H9 (cell line): ENCODE measurements around the gene DDX24. TPM values are rescaled to one million over a fixed set of nuclear protein-coding genes. Genes with fewer than 3 reads are reported as not detected.

ENCODE experiments used
- DNase-seq: peaks from one replicate; pipeline ENCODE4 v3.0.0-alpha.2; 2017
- H2AFZ ChIP-seq: one replicate; pipeline ENCODE4 v1.6.1; 2013; ENCODE audit warnings: mild to moderate bottlenecking, low read length, control low read depth, moderate library complexity
- H2AK5ac ChIP-seq: 2 replicates; pipeline ENCODE4 v1.6.1; 2013; ENCODE audit warnings: low read length, control low read depth, mixed read lengths; ENCODE audit not compliant: insufficient read length
- H2BK120ac ChIP-seq: one replicate; pipeline ENCODE4 v1.6.1; 2013; ENCODE audit warnings: low read depth, mild to moderate bottlenecking, low read length, control low read depth, inconsistent platforms; ENCODE audit not compliant: poor library complexity, severe bottlenecking
- H2BK12ac ChIP-seq: 2 replicates; pipeline ENCODE4 v1.6.1; 2013; ENCODE audit warnings: low read length, control low read depth, mixed read lengths, low read depth; ENCODE audit not compliant: insufficient read length
- H2BK15ac ChIP-seq: 2 replicates; pipeline ENCODE4 v1.6.1; 2013; ENCODE audit warnings: low read depth, low read length, control low read depth
- H2BK20ac ChIP-seq: one replicate; pipeline ENCODE4 v1.6.1; 2013; ENCODE audit warnings: low read depth, mild to moderate bottlenecking, low read length, control low read depth, inconsistent platforms; ENCODE audit not compliant: poor library complexity, severe bottlenecking
- H2BK5ac ChIP-seq: 2 replicates; pipeline ENCODE4 v1.6.1; 2013; ENCODE audit warnings: low read length, control low read depth, mixed read lengths; ENCODE audit not compliant: insufficient read length
- H3K14ac ChIP-seq: 2 replicates; pipeline ENCODE4 v1.6.1; 2013; ENCODE audit warnings: low read length, control low read depth; ENCODE audit not compliant: insufficient read depth
- H3K18ac ChIP-seq: 2 replicates; pipeline ENCODE4 v1.6.1; 2013; ENCODE audit warnings: low read depth, mild to moderate bottlenecking, mixed read lengths, low read length, control low read depth; ENCODE audit not compliant: insufficient read length
- H3K23ac ChIP-seq: 2 replicates; pipeline ENCODE4 v1.6.1; 2013; ENCODE audit warnings: low read length, control low read depth, mixed read lengths, low read depth; ENCODE audit not compliant: insufficient read length
- H3K23me2 ChIP-seq: 2 replicates; pipeline ENCODE4 v1.6.1; 2013; ENCODE audit warnings: low read depth, mild to moderate bottlenecking, mixed read lengths, low read length, control low read depth; ENCODE audit not compliant: insufficient read length, poor library complexity, severe bottlenecking
- H3K27ac ChIP-seq: 2 replicates; pipeline ENCODE4 v1.5.1; 2013; ENCODE audit warnings: low read length, control low read depth, mixed read lengths, low read depth; ENCODE audit not compliant: insufficient read length
- H3K27me3 ChIP-seq: 2 replicates; pipeline ENCODE4 v1.6.1; 2013; ENCODE audit warnings: low read length, control low read depth, inconsistent platforms; ENCODE audit not compliant: insufficient read depth
- H3K4ac ChIP-seq: 2 replicates; pipeline ENCODE4 v1.6.1; 2013; ENCODE audit warnings: low read depth, mild to moderate bottlenecking, control low read depth, inconsistent platforms, low read length, moderate library complexity
- H3K4me1 ChIP-seq: 2 replicates; pipeline ENCODE4 v1.6.1; 2013; ENCODE audit warnings: low read length, control low read depth, inconsistent platforms; ENCODE audit not compliant: insufficient read depth
- H3K4me2 ChIP-seq: 2 replicates; pipeline ENCODE4 v1.6.1; 2013; ENCODE audit warnings: low read length, control low read depth, mixed read lengths; ENCODE audit not compliant: insufficient read length, insufficient read depth
- H3K56ac ChIP-seq: 2 replicates; pipeline ENCODE4 v1.6.1; 2013; ENCODE audit warnings: low read depth, mild to moderate bottlenecking, mixed read lengths, low read length, control low read depth; ENCODE audit not compliant: insufficient read length
- H3K79me1 ChIP-seq: 2 replicates; pipeline ENCODE4 v1.6.1; 2013; ENCODE audit warnings: low read depth, mild to moderate bottlenecking, moderate library complexity, low read length, control low read depth, inconsistent platforms; ENCODE audit not compliant: insufficient read depth, poor library complexity, severe bottlenecking
- H3K79me2 ChIP-seq: 2 replicates; pipeline ENCODE4 v1.6.1; 2013; ENCODE audit warnings: low read length, control low read depth, inconsistent platforms; ENCODE audit not compliant: insufficient read depth
- H3K9ac ChIP-seq: 2 replicates; pipeline ENCODE4 v1.6.1; 2013; ENCODE audit warnings: low read length, control low read depth, mixed read lengths; ENCODE audit not compliant: insufficient read length; ENCODE audit errors: extremely low read depth
- H3K9me3 ChIP-seq: one replicate; pipeline ENCODE4 v1.6.1; 2013; ENCODE audit warnings: low read depth, low read length, inconsistent platforms; ENCODE audit not compliant: control insufficient read depth
- H3T11ph ChIP-seq: one replicate; pipeline ENCODE4 v1.6.1; 2013; ENCODE audit warnings: mild to moderate bottlenecking, low read length, control low read depth, inconsistent platforms
- H4K20me1 ChIP-seq: one replicate; pipeline ENCODE4 v1.6.1; 2013; ENCODE audit not compliant: control insufficient read depth, insufficient read length, insufficient read depth
- H4K5ac ChIP-seq: 2 replicates; pipeline ENCODE4 v1.6.1; 2013; ENCODE audit warnings: low read depth, mild to moderate bottlenecking, mixed read lengths, low read length, control low read depth; ENCODE audit not compliant: insufficient read length
- H4K8ac ChIP-seq: replicated peaks from 2 replicates; pipeline ENCODE4 v1.6.1; 2013; ENCODE audit warnings: low read length, control low read depth, mixed read lengths, low read depth; ENCODE audit not compliant: insufficient read length
- H4K91ac ChIP-seq: 2 replicates; pipeline ENCODE4 v1.6.1; 2013; ENCODE audit warnings: low read depth, mild to moderate bottlenecking, moderate library complexity, mixed read lengths, low read length, control low read depth; ENCODE audit not compliant: insufficient read length
- H3K27ac Mint-ChIP-seq, 3 experiments: 2 replicates in 2 of 3; 3 replicates in 1 of 3; pipeline ENCODE4 v1.8.0; 2020 to 2021; ENCODE audit warnings: mixed read lengths in 3 of 3, mild to moderate bottlenecking in 1 of 3, moderate library complexity in 1 of 3
- H3K27me3 Mint-ChIP-seq: 2 replicates; pipeline ENCODE4 v1.8.0; 2021; ENCODE audit warnings: low read depth, mild to moderate bottlenecking, moderate library complexity, mixed read lengths
- H3K36me3 Mint-ChIP-seq, 3 experiments: 2 replicates in 2 of 3; 3 replicates in 1 of 3; pipeline ENCODE4 v1.8.0; 2020 to 2021; ENCODE audit warnings: low read depth in 3 of 3, mixed read lengths in 3 of 3; ENCODE audit not compliant: insufficient read depth in 1 of 3
- H3K4me1 Mint-ChIP-seq, 2 experiments: 2 replicates each; pipeline ENCODE4 v1.8.0; 2020; ENCODE audit warnings: mixed read lengths in 2 of 2
- H3K4me3 Mint-ChIP-seq, 2 experiments: 2 replicates in 1 of 2; 3 replicates in 1 of 2; pipeline ENCODE4 v1.8.0; 2020 to 2021; ENCODE audit warnings: mild to moderate bottlenecking in 2 of 2, mixed read lengths in 2 of 2, moderate library complexity in 1 of 2
- H3K9me3 Mint-ChIP-seq, 2 experiments: 2 replicates in 1 of 2; 3 replicates in 1 of 2; pipeline ENCODE4 v1.8.0; 2020; ENCODE audit warnings: mild to moderate bottlenecking in 2 of 2, mixed read lengths in 2 of 2, moderate library complexity in 1 of 2
- CTCF ChIP-seq: fragments of 200-600 bp; sonication (generic); conservative IDR thresholded peaks from 3 replicates; pipeline ENCODE4 v1.8.0; 2021; ENCODE audit warnings: antibody characterized with exemption, mild to moderate bottlenecking
- WGBS: extraction: QIAGEN DNeasy Blood & Tissue Kit; methylation state at CpG from one replicate; pipeline ENCODE4 v1.1.7; 2013; ENCODE audit warnings: missing lambda C conversion rate, low lambda C conversion rate, mixed read lengths; ENCODE audit not compliant: insufficient read length; ENCODE audit errors: extremely low coverage; 5-methylcytosine and 5-hydroxymethylcytosine counted together
- total RNA-seq: library from RNA; stranded (reverse); gene quantifications from 2 replicates; pipeline ENCODE4 v1.2.1, GENCODE V29; 2021

Gene DDX24
- total RNA-seq, 1 experiment from 2014 or later: 172 TPM

- Histone ChIP-seq H3K79me2 (no peaks in the 10 kb centered on the region), H3K18ac (no peak overlapping the region), H3K4me1 (no peaks in the 10 kb centered on the region), H3K4me2 (no peak overlapping the region), H4K20me1 (no peaks in the 10 kb centered on the region), H2BK120ac (no peak overlapping the region), H3T11ph (no peak overlapping the region), H2BK12ac (no peak overlapping the region), H3K23ac (no peak overlapping the region), H2BK5ac (no peak overlapping the region), H4K8ac (peak overlapping the region; percentile 32), H4K5ac (no peak overlapping the region), H3K27me3 (no peaks in the 10 kb centered on the region), H3K27ac (no peak overlapping the region), H2BK15ac (no peak overlapping the region), H3K56ac (no peak overlapping the region), H3K23me2 (no peaks in the 10 kb centered on the region), H3K79me1 (no peaks in the 10 kb centered on the region), H3K9me3 (no peaks in the 10 kb centered on the region), H2AFZ (no peak overlapping the region), H2AK5ac (no peak overlapping the region), H3K9ac (no peak overlapping the region), H3K14ac (no peak overlapping the region), H2BK20ac (no peak overlapping the region), H3K4ac (no peak overlapping the region), H4K91ac (no peak overlapping the region)
- H3K9me3 Mint-ChIP-seq: no peaks in the 10 kb centered on the region
- TF ChIP-seq CTCF: no peak
- H3K4me1 Mint-ChIP-seq: peaks cover 0 to under 1% of the 10 kb centered on the region in 2 experiments; a peak in 2 of 4 replicates
- no peaks in the 10 kb centered on the region for H3K27me3 Mint-ChIP-seq
- no peak overlapping the region for H3K4me3 Mint-ChIP-seq
- DNase-seq: peak; percentile 8
- no CpG with 5 or more reads among the region's 19 CpGs for WGBS
- H3K36me3 Mint-ChIP-seq: peaks cover 6 to 58% (median 42%) of the 10 kb centered on the region in 3 experiments
- no peak overlapping the region for H3K27ac Mint-ChIP-seq
Measured at GRCh38 chr14:94045563-94046345, 35.2 kb downstream of the DDX24 start.
